ENCODE data around the gene SRPK3. TPM values are rescaled to one million over a fixed set of nuclear protein-coding genes. Genes with fewer than 3 reads are reported as not detected.
A peak's percentile ranks its signal among the peaks of the same experiment; 100 is the strongest.

Gene SRPK3
- polyA plus RNA-seq, 1 donor, result 0.73 TPM

DNA sequence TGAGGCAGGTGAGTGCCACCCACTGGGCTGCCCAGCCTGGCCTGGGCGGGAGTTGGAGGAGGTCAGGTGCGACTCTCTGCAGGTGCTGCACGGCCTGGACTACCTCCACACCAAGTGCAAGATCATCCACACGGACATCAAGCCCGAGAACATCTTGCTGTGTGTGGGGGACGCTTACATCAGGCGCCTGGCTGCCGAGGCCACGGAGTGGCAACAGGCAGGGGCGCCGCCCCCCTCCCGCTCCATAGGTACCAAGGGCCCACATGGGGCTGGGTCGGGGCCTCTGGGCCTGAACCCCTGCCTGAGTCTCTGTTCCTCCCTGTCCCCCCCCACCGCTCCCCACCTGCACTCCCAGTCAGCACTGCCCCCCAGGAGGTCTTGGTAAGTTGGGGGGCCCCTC, 2.0 kb downstream of the SRPK3 start:
- DNase-seq, result no peak

DNA sequence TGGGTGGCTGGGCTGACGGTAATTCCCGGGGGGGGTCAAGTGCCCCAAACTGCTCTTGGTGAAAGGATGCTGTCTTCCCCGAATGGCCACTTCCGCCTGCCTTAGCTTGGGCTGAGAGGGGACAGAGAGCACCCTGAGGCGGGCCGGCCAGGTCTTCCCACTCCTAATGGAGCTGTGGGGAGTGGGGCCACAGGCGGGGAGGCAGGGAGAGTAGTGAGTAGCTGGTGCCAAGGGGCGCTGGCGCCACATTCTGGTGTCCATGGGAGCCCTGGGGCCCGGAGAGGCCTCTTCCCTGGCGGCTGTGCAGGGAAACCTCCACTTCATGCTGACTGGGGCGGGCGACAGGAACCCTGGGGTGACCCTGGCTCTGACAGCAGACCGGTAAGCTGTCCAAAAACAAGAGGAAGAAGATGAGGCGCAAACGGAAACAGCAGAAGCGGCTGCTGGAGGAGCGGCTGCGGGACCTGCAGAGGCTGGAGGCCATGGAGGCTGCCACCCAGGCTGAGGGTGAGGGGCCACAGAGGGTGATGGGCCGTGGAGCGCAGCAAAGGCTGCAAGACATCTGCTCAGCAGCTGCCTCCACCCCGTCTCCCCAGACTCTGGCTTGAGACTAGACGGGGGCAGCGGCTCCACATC, 2.7 kb downstream of the SRPK3 start:
- no peak for DNase-seq

GRCh38 chrX:153784325-153784967, 3.6 kb downstream of the SRPK3 start:
- DNase-seq, result no peak

DNA sequence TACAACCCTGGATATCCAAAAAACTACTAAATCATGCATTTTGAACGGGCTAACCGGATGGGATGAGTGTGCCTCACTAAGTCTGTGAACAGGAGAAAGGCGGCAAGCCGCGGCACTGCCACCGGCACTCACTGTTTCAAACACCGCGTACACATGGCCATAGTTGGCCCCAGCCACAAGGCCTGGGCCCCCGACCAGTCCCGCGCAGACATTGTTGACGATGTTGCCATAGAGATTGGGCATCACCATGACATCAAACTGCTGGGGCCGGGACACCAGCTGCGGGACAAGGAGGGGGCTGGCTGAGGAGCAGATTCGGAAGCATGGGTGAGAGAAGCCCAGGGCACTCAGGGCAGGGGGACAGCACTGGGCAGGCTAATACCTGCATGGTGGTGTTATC, 5.8 kb downstream of the SRPK3 start:
- no peak for DNase-seq

DNA sequence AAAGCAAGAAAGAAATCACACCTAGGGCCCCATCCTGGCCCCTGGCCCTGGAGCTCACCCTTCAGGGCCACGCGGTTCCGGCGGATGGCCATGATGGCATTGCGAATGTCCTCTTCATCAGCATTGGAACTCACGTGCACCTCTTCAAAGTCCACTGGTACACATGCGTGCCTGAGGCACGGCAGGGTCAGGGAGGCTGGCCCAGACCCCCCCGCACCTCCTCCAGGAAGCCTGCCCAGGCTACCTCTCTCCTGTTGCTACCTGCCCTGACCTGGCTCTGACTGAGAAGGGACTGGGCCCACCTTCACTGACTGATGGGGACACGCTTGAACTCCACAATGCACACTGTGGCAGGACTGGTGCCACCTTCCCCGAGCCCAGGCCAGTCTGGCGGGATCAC, 8.8 kb downstream of the SRPK3 start:
- DNase-seq, result no peak

GRCh38 chrX:153791104-153791852, 10.4 kb downstream of the SRPK3 start:
- DNase-seq, result no peak

DNA sequence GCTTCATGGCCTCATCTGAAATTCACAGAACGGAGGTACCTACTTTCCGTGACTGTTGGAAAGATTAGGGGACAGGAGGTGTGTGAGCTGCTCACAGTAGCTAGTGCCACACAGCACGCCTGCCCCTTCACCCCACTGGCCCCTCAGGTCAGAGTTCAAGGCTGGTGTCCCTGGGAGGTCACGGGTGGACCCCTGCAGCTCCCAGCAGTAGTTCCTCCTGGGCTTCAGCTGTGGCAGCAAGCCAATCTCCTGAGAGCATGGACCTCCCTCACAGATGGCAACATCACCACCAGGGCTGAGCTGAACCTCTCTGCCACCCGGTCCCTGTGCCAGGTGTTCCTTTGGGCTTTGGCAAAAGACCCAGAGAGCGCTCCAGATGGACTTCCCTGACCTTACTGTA, 11.5 kb downstream of the SRPK3 start:
- DNase-seq, result no peak

DNA sequence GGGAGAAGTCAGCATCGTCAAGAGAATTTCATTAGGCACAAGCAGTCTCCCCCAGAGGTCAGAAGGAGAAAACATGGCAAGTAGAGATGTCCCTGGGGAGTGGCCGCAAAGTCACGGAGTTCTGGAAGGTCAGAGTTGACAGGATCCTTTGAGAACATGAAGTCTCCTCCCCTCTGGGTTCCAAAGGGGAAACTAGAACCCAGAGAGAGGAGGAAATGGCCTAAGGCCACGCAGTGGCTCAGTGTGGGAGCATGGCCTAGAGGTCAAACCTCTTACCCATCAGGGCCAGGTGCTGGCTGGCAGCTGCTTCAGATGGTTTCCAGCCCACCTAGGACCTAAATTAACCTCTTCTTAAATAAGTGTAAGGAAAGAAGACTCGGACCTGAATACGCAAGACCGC, 12.4 kb downstream of the SRPK3 start:
- DNase-seq, result no peak

GRCh38 chrX:153794018-153794896, 13.4 kb downstream of the SRPK3 start, which contains the start of the genes IDH3G and SSR4:
TSS of gene IDH3G (minus strand) at chrX:153794375. CDS start at chrX:153794326, 49 bp downstream.
TSS of gene SSR4 (plus strand) at chrX:153794668. CDS start at chrX:153794688, 20 bp downstream.
- DNase-seq, result peak; percentile 91

DNA sequence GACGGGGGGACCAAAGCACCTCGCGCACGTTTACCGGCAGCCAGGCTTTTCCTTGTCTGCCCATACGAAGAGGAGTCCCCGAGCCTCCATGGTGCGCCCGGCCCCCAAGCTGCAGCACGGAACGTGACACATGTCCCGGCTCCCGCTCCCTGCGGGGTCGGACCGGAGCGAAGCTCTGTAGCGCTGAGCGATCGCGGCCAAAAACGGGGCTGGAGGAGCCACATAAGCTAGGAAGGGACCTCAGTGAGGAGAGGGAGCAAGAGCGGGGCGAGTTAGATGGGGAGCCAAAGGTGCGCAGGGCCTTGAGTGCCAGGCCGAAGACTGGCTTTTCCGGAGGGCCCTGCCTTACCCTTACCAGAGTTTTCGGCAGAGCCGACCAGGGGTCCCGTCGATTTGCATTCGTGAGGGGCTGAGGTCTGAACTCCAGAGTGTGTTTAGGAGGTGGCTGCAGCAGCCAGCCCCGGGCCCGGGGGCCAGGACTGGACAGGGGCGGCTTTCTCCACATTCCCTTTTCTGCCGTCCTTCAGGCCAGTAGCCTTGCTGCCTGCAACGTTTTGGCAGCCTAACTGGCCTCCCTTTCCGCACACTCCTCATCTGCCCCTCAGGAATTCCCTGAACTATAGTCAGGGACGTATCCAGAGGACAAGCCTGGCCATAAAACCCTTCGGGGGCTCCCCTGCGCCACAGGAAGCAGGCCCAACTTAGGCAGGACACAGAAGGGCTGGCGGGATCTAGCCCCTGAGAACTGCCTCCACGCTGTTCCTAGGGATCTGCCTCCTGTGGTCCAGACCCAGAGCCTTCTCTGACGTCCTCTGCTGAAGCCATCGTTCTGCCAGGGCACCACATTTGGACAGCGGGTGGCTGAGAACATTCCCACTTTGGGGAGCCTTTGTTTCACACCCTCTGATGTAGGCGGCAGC, 14.3 kb downstream of the SRPK3 start:
- DNase-seq, result no peak

- no peak for DNase-seq
These were observed 16.7 kb downstream of the SRPK3 start for GRCh38 chrX:153797415-153798015.

- no peak for DNase-seq
These were observed 18.5 kb downstream of the SRPK3 start for GRCh38 chrX:153799326-153799725.

DNA sequence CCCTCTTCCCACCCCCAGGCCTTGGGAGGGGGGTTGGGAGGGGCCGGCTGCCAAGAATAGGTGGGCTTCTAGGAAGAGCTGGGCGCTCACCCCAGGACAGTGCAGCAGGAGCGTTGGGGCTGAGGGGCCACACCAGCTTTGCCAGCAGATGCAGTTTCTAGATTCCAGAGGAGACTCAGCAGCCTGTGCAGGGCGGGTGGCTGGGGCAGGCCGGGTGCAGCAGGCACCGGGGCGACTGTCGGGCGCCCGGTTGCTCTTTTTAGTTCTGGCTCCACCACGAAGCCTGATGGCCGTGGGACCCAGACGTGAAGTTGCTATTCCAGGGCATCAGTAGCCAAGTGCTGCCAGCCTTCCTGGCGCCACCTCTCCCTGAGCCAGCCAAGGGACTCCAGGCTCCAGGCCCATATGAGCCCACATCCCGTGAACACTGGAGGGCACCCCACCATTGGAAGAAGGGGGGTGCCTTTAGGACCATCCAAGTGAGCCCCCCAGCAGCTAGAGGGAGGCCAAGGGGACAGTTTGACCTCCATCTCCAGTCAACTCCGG, 19.4 kb downstream of the SRPK3 start:
- no peak for DNase-seq

- DNase-seq, result no peak
These were observed 19.9 kb downstream of the SRPK3 start for GRCh38 chrX:153800746-153801145.

- DNase-seq, result no peak
These were observed 20.8 kb downstream of the SRPK3 start for GRCh38 chrX:153801669-153802068.

DNA sequence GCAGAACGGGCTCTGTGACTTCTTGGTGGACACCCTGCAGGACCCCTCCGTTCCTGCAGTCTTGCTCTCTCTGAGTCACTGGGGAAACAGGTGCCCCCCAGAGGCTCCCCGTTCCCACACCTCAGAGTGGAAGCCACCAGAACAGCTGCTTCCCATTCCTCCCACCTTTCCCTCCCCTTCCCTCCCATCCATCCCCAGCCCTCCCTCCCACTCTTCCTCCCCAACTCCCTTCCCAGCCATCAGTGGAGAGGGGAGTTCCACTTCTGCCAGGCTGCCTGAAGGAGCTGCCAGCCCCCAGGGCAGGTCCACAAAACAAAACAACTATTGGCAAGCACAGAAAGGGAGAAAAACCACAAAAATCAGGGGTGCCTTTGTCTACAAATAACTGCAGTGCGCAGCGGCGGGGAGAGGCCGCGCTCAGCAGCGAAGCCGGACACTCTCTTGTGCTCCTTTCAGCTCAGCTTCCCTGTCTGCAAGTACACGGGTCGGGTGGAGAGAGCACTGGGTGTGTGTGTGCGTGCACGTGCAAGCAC, 21.7 kb downstream of the SRPK3 start:
- no peak for DNase-seq

DNA sequence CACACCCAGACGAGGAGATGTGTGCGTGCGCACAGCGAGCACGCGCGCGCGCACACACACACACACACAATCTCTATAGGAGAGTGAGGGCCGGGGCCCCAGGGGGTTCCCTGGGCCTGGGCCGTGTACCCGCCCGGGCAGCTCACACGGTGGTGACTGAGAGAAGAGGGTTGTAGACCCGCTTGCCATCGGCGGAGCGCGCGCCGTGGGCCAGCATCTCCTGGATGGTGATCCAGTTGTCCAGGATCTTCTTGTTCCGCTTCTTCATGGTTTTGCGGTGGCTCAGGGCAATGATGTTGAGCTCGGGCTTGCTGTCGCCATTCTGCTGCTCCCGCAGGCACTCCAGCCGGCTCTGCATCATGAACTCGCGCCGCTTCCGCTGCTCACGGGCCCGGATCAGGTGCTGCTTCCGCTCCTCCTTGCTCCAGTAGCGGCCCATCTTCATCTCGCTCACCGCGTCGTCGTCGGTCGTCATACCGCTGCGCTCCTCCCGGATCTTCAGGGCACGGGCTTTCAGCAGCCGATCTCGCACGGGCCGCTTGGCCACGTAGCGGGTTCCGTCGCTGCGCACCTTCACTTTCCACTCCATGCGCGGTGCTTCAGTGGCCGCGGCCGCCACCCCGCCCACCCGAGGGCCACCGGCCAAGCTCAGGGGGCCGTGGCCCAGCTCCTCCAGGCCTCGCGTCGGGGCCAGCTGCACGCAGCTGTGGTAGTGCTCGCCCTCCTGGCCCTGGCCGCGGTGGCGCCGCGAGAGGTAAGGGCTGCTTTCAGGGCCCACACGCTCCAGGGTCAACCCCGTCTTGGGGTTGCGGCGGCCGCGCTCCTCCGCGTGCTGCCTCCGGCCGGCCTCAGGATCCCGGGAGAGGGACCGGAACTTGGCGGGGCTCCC, 22.6 kb downstream of the SRPK3 start:
- DNase-seq, result no peak

GRCh38 chrX:153804100-153804595, 23.3 kb downstream of the SRPK3 start:
- no peak for DNase-seq

DNA sequence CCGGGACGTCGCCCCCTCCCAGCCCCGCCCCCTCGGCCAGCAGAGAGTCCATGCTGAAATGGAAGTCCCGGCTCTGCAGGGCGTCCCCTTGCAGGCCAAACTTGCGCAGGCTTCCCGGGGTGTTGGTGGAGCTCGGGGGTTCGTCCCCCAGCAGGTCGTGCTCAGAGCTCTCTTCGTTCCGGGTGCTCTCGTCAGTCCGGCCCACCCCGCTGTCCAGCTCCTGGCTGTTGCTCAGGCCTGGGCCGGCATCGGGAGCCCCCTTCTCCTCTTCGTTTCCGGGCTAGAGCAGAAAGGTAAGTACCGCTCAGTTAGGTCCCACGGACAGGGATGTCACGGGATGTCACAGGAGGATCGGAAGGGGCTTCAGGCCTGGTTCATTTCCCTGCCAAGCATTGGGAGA, 23.8 kb downstream of the SRPK3 start:
- DNase-seq, result no peak

All from left kidney (tissue), 2 donors.